22Rv1 (cell line): ENCODE data around the gene FAM180A.
"Not testable (repeated sequence)": the region's sequence is repeated elsewhere in the genome, so short reads cannot be mapped to it uniquely, and the experiment has no call there.

ENCODE experiments used
- H3K27ac ChIP-seq: fragments of 450-650 bp; 2 replicates; pipeline ENCODE4 v1.5.1; 2017
- CTCF ChIP-seq: fragments of 450-650 bp; IDR thresholded peaks from 2 replicates; pipeline ENCODE4 v1.5.1; 2017; ENCODE audit warnings: mild to moderate bottlenecking
- ZFX ChIP-seq: fragments of 450-650 bp; IDR thresholded peaks from 2 replicates; pipeline ENCODE4 v1.6.1; 2017; ENCODE audit warnings: antibody characterized with exemption, borderline replicate concordance

The FAM180A gene

GRCh38 chr7:135693558-135693957 lies 55.1 kb downstream of the FAM180A start:
- no peak overlapping the region for H3K27ac ChIP-seq
- TF ChIP-seq ZFX (no peak), CTCF (no peak)

DNA sequence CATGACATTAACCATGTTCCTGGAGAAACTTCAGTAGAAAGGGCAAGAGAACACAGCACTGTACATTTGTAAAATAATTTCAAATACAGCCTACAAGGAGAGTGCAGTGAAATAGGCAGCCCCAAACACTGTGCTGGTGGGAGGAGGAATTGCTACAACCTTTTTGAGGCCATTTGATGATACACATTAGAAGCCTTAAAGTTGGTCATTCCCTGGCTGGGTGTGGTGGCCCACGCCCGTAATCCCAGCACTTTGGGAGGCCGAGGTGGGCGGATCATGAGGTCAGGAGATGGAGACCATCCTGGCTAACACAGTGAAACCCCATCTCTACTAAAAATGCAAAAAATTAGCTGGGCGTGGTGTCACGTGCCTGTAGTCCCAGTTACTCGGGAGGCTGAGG lies 56.0 kb downstream of the FAM180A start:
- H3K27ac ChIP-seq: not testable (repeated sequence)

DNA sequence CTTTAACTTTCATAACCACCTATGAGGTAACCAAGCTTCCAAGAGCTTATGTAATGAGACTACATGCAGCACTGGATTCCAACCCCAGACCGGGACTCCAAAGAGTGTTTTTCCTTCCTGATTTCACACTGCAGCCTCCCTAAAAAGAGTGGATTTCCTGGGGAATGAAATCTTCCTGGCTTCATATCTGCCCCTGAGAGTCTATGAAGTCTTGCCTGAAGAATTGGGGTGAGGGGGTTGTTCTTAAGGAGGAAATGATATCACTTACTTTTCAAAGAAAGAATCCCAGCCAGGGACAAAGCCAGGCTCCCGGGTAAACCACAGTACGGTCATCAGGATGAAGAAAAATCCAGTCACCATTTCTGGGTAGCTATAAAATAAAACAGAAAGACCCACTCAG lies 56.6 kb downstream of the FAM180A start:
- H3K27ac ChIP-seq: no peak overlapping the region
- TF ChIP-seq ZFX (no peak), CTCF (no peak)

- H3K27ac ChIP-seq: no peak overlapping the region
- TF ChIP-seq CTCF: no peak
- no peak for TF ChIP-seq ZFX
Observed at GRCh38 chr7:135690566-135690965, 58.0 kb downstream of the FAM180A start.

GRCh38 chr7:135687466-135687865 lies 61.1 kb downstream of the FAM180A start:
- no peak overlapping the region for H3K27ac ChIP-seq
- TF ChIP-seq ZFX (no peak), CTCF (no peak)

- TF ChIP-seq ZFX (no peak), CTCF (no peak)
- H3K27ac ChIP-seq: no peak overlapping the region
Observed at GRCh38 chr7:135685306-135686084, 63.1 kb downstream of the FAM180A start.

DNA sequence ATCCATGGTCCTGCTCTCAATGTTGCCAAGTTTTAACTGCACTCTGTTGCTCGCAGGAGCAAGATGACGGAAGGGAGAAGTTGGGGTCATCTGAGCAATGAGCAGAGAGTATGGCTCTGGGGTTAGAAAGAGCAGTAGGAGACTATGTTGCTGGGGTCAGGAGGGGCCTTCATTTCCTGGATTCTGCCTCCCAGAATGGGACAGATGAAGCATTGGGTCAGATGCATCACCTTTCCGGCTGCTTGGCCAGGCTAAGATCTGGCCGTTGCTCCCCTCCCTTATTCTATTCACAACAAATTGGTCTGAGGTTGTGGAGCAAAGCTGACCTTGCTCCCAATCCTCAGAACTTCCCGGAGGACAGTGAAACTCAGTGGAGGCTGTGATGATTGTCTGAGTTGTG lies 63.9 kb downstream of the FAM180A start:
- TF ChIP-seq CTCF (no peak), ZFX (no peak)
- H3K27ac ChIP-seq: no peak overlapping the region

- TF ChIP-seq CTCF (no peak), ZFX (no peak)
- no peak overlapping the region for H3K27ac ChIP-seq
Observed at GRCh38 chr7:135684136-135684535, 64.5 kb downstream of the FAM180A start.
